Naive B cell (primary cell): ENCODE results near the gene VEGFA. TPM values are rescaled to one million over a fixed set of nuclear protein-coding genes. Genes with fewer than 3 reads are reported as not detected.

Source experiments
- ATAC-seq, 2 donors: fragments of 150-1000 bp; cut with Tn5 transposase; 2 replicates each; pipeline ENCODE4 v1.10.0; 2021; ENCODE audit warnings: low read depth in 2 of 2, mild to moderate bottlenecking in 2 of 2, moderate library complexity in 2 of 2
- DNase-seq: peaks from one replicate; pipeline ENCODE4 v3.0.0; 2022
- H3K27ac Mint-ChIP-seq, 6 donors: one replicate each; pipeline ENCODE4 v1.8.0; 2020 to 2022; ENCODE audit warnings: mild to moderate bottlenecking in 6 of 6, mixed read lengths in 6 of 6, moderate library complexity in 5 of 6, inconsistent platforms in 2 of 6
- H3K27me3 Mint-ChIP-seq, 3 donors: one replicate each; pipeline ENCODE4 v1.8.0; 2021 to 2022; ENCODE audit warnings: mixed read lengths in 3 of 3, mild to moderate bottlenecking in 1 of 3
- H3K36me3 Mint-ChIP-seq, 2 donors: one replicate each; pipeline ENCODE4 v1.8.0; 2020 to 2022; ENCODE audit warnings: mixed read lengths in 2 of 2, inconsistent platforms in 1 of 2, mild to moderate bottlenecking in 1 of 2
- H3K4me1 Mint-ChIP-seq, 3 donors: one replicate each; pipeline ENCODE4 v1.8.0; 2020 to 2022; ENCODE audit warnings: mixed read lengths in 3 of 3, inconsistent platforms in 1 of 3, mild to moderate bottlenecking in 1 of 3, moderate library complexity in 1 of 3
- H3K4me3 Mint-ChIP-seq, 8 donors: one replicate each; pipeline ENCODE4 v1.8.0; 2020 to 2022; ENCODE audit warnings: mild to moderate bottlenecking in 8 of 8, mixed read lengths in 8 of 8, moderate library complexity in 8 of 8, inconsistent platforms in 2 of 8
- H3K9me3 Mint-ChIP-seq, 7 donors: one replicate each; pipeline ENCODE4 v1.8.0; 2020 to 2022; ENCODE audit warnings: mixed read lengths in 7 of 7, mild to moderate bottlenecking in 5 of 7, inconsistent platforms in 2 of 7, moderate library complexity in 1 of 7
- polyA plus RNA-seq, 6 donors: library from polyadenylated mRNA; unstranded; fragments of 300-500 nt; fragmentation: Illumina TruSeq; gene quantifications; one replicate each; pipeline ENCODE4 v1.2.3, GENCODE V29; 2021; ENCODE audit warnings: low read depth in 6 of 6

VEGFA gene
- polyA plus RNA-seq, 6 donors from 2014 or later: 0.08 to 0.70 (median 0.41) TPM; not detected in 2

DNA sequence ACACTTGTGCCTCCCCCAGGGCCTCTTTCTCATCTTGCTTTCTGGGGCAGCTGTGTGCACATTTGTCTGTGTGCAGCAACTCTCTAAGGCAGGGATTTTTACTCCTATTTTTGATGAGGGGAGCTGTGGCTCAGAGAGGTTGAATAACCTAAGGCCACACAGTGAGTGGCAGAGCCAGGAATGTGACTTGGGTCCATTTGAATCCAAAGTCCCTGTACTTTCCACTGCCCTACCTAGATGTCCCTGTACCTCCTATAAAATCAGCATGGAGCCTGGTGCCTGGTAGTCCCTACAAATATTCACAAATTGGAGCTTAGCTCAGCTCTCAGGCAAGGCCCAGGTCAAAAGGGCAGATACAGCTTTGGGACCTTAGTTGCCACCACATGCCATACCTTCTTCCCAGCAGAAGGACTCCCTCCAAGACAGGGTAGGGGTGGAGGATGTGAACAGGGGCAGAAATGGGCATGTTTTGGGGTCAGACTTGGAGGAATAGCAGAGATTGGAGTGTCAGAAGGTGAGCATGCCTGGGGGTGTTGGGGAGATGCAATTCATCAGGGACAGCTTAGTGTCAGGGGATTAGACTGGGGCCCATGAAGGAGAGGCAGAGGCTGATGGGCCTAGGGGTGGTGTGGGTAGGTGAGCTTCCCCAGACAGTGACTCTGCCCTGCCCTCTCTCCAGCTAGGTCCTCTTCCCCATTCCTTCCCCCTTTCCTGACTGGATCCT lies 4.1 kb upstream of the VEGFA start:
- Mint-ChIP-seq H3K9me3 (no peaks in the 10 kb centered on the region), H3K27ac (no peak overlapping the region), H3K4me3 (no peak overlapping the region), H3K36me3 (no peaks in the 10 kb centered on the region), H3K4me1 (peaks cover 8 to 13% (median 10%) of the 10 kb centered on the region in 3 donors), H3K27me3 (peaks cover 13 to 44% (median 20%) of the 10 kb centered on the region in 3 donors)
- DNase-seq (no peak), ATAC-seq (no peak)

DNA sequence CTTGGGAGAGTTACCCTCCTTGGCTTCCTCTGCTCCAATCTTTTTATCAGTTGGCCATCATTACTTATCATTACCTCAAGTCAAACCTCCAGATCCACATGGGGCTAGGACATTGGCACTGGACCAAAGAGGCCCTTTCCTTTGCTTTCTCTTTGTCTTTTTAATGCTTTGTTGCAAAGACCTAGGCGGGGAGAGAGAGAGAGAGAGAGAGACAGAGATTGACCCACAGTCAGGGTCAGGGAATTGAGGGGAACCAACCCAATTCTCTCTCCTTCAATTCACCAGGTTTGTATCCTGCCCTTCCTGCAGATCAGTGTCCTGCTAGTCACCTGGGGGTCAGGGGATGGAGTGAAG lies 3.5 kb upstream of the VEGFA start:
- no peak for DNase-seq
- no peaks in the 10 kb centered on the region for H3K36me3 Mint-ChIP-seq
- peaks cover 8 to 13% (median 10%) of the 10 kb centered on the region in 3 donors for H3K4me1 Mint-ChIP-seq
- peaks cover 13 to 39% (median 16%) of the 10 kb centered on the region in 3 donors for H3K27me3 Mint-ChIP-seq
- peak overlapping the region in 1 of 8 donors; percentile 24 for H3K4me3 Mint-ChIP-seq
- H3K9me3 Mint-ChIP-seq: no peaks in the 10 kb centered on the region
- no peak overlapping the region for H3K27ac Mint-ChIP-seq
- no peak for ATAC-seq

DNA sequence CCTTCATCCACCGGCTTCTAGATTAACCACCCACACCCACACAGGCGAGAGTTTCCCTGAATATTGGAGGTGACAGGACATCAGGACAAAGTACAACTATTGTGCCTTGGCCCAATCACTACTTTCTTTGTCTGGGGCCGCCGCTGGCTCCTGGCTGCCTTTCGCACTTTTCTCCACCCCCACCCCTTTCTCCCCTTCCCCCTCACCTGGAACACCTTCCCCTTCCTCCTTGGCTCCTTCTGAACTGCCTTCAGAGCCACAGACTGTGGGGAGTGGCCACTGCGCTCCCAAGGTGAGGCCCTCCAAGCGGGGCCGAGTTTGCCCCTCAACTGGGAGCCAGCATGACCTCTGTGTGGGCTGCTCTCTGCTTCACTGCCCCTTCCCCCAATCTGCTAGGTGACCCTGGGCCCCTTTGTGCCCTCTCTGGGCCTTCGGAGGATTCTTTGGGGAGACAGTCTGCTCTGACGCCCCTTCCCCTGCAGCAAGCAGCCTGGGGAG lies 3.0 kb upstream of the VEGFA start:
- H3K9me3 Mint-ChIP-seq: no peaks in the 10 kb centered on the region
- H3K4me1 Mint-ChIP-seq: peaks cover 8 to 15% (median 12%) of the 10 kb centered on the region in 3 donors
- H3K36me3 Mint-ChIP-seq: no peaks in the 10 kb centered on the region
- peaks cover 13 to 37% (median 16%) of the 10 kb centered on the region in 3 donors for H3K27me3 Mint-ChIP-seq
- no peak for ATAC-seq
- no peak for DNase-seq
- H3K4me3 Mint-ChIP-seq: peak overlapping the region in 1 of 8 donors; percentile 33
- H3K27ac Mint-ChIP-seq: no peak overlapping the region

DNA sequence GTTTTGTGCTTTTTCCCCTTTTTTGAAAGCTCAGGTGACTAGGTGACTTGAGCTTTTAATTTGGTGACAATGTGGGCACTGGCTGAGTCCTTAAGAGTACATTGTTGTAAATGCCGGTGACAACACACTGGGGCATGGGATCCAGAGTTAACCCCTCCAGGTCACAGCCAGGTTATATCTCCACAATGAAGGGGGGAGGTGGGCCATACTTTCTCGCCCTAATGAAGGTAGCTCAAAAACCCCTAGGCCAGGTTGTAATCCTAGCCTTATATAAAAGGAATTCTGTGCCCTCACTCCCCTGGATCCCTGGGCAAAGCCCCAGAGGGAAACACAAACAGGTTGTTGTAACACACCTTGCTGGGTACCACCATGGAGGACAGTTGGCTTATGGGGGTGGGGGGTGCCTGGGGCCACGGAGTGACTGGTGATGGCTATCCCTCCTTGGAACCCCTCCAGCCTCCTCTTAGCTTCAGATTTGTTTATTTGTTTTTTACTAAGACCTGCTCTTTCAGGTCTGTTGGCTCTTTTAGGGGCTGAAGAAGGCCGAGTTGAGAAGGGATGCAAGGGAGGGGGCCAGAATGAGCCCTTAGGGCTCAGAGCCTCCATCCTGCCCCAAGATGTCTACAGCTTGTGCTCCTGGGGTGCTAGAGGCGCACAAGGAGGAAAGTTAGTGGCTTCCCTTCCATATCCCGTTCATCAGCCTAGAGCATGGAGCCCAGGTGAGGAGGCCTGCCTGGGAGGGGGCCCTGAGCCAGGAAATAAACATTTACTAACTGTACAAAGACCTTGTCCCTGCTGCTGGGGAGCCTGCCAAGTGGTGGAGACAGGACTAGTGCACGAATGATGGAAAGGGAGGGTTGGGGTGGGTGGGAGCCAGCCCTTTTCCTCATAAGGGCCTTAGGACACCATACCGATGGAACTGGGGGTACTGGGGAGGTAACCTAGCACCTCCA lies 2.2 kb upstream of the VEGFA start:
- DNase-seq (no peak), ATAC-seq (no peak)
- Mint-ChIP-seq H3K27me3 (peaks cover 13 to 45% (median 18%) of the 10 kb centered on the region in 3 donors), H3K4me3 (peak overlapping the region in 1 of 8 donors; percentile 33), H3K27ac (no peak overlapping the region), H3K4me1 (peaks cover 15 to 21% (median 15%) of the 10 kb centered on the region in 3 donors), H3K9me3 (no peaks in the 10 kb centered on the region), H3K36me3 (no peaks in the 10 kb centered on the region)

DNA sequence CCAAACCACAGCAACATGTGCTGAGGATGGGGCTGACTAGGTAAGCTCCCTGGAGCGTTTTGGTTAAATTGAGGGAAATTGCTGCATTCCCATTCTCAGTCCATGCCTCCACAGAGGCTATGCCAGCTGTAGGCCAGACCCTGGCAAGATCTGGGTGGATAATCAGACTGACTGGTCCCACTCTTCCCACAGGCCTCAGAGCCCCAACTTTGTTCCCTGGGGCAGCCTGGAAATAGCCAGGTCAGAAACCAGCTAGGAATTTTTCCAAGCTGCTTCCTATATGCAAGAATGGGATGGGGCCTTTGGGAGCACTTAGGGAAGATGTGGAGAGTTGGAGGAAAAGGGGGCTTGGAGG lies 1.5 kb upstream of the VEGFA start:
- Mint-ChIP-seq H3K27me3 (peaks cover 16 to 52% (median 24%) of the 10 kb centered on the region in 3 donors), H3K4me1 (peaks cover 21 to 28% (median 22%) of the 10 kb centered on the region in 3 donors), H3K9me3 (no peaks in the 10 kb centered on the region), H3K27ac (no peak overlapping the region), H3K4me3 (peak overlapping the region in 1 of 8 donors; percentile 16), H3K36me3 (no peaks in the 10 kb centered on the region)
- no peak for ATAC-seq
- no peak for DNase-seq

DNA sequence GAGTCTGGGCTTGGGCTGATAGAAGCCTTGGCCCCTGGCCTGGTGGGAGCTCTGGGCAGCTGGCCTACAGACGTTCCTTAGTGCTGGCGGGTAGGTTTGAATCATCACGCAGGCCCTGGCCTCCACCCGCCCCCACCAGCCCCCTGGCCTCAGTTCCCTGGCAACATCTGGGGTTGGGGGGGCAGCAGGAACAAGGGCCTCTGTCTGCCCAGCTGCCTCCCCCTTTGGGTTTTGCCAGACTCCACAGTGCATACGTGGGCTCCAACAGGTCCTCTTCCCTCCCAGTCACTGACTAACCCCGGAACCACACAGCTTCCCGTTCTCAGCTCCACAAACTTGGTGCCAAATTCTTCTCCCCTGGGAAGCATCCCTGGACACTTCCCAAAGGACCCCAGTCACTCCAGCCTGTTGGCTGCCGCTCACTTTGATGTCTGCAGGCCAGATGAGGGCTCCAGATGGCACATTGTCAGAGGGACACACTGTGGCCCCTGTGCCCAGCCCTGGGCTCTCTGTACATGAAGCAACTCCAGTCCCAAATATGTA lies 957 bp upstream of the VEGFA start:
- ATAC-seq: peak in 1 of 2 donors; percentile 0
- peaks cover 21 to 29% (median 23%) of the 10 kb centered on the region in 3 donors for H3K4me1 Mint-ChIP-seq
- peaks cover 17 to 57% (median 29%) of the 10 kb centered on the region in 3 donors for H3K27me3 Mint-ChIP-seq
- H3K9me3 Mint-ChIP-seq: no peaks in the 10 kb centered on the region
- no peak for DNase-seq
- peak overlapping the region; percentile 89 to 99 (median 94) for H3K4me3 Mint-ChIP-seq
- H3K36me3 Mint-ChIP-seq: no peaks in the 10 kb centered on the region
- peak overlapping the region in 4 of 6 donors; percentile 57 to 90 (median 86) for H3K27ac Mint-ChIP-seq

DNA sequence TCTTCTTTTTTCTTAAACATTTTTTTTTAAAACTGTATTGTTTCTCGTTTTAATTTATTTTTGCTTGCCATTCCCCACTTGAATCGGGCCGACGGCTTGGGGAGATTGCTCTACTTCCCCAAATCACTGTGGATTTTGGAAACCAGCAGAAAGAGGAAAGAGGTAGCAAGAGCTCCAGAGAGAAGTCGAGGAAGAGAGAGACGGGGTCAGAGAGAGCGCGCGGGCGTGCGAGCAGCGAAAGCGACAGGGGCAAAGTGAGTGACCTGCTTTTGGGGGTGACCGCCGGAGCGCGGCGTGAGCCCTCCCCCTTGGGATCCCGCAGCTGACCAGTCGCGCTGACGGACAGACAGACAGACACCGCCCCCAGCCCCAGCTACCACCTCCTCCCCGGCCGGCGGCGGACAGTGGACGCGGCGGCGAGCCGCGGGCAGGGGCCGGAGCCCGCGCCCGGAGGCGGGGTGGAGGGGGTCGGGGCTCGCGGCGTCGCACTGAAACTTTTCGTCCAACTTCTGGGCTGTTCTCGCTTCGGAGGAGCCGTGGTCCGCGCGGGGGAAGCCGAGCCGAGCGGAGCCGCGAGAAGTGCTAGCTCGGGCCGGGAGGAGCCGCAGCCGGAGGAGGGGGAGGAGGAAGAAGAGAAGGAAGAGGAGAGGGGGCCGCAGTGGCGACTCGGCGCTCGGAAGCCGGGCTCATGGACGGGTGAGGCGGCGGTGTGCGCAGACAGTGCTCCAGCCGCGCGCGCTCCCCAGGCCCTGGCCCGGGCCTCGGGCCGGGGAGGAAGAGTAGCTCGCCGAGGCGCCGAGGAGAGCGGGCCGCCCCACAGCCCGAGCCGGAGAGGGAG lies 580 bp downstream of the VEGFA start:
- ATAC-seq (peak; percentile 1 to 8), DNase-seq (peak; percentile 35)
- peak overlapping the region in 4 of 6 donors; percentile 27 to 96 (median 69) for H3K27ac Mint-ChIP-seq
- no peaks in the 10 kb centered on the region for H3K9me3 Mint-ChIP-seq
- no peaks in the 10 kb centered on the region for H3K36me3 Mint-ChIP-seq
- H3K4me3 Mint-ChIP-seq: peak overlapping the region; percentile 93 to 99 (median 94)
- H3K27me3 Mint-ChIP-seq: peaks cover 21 to 57% (median 22%) of the 10 kb centered on the region in 3 donors
- H3K4me1 Mint-ChIP-seq: peaks cover 30 to 44% (median 34%) of the 10 kb centered on the region in 3 donors

DNA sequence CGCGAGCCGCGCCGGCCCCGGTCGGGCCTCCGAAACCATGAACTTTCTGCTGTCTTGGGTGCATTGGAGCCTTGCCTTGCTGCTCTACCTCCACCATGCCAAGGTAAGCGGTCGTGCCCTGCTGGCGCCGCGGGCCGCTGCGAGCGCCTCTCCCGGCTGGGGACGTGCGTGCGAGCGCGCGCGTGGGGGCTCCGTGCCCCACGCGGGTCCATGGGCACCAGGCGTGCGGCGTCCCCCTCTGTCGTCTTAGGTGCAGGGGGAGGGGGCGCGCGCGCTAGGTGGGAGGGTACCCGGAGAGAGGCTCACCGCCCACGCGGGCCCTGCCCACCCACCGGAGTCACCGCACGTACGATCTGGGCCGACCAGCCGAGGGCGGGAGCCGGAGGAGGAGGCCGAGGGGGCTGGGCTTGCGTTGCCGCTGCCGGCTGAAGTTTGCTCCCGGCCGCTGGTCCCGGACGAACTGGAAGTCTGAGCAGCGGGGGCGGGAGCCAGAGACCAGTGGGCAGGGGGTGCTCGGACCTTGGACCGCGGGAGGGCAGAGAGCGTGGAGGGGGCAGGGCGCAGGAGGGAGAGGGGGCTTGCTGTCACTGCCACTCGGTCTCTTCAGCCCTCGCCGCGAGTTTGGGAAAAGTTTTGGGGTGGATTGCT lies 1.3 kb downstream of the VEGFA start:
- DNase-seq (peak; percentile 38), ATAC-seq (peak; percentile 24 to 26)
- peaks cover 17 to 52% (median 17%) of the 10 kb centered on the region in 3 donors for H3K27me3 Mint-ChIP-seq
- peaks cover 35 to 51% (median 41%) of the 10 kb centered on the region in 3 donors for H3K4me1 Mint-ChIP-seq
- no peaks in the 10 kb centered on the region for H3K36me3 Mint-ChIP-seq
- H3K9me3 Mint-ChIP-seq: no peaks in the 10 kb centered on the region
- H3K27ac Mint-ChIP-seq: no peak overlapping the region
- H3K4me3 Mint-ChIP-seq: peak overlapping the region in 7 of 8 donors; percentile 22 to 98 (median 85)

DNA sequence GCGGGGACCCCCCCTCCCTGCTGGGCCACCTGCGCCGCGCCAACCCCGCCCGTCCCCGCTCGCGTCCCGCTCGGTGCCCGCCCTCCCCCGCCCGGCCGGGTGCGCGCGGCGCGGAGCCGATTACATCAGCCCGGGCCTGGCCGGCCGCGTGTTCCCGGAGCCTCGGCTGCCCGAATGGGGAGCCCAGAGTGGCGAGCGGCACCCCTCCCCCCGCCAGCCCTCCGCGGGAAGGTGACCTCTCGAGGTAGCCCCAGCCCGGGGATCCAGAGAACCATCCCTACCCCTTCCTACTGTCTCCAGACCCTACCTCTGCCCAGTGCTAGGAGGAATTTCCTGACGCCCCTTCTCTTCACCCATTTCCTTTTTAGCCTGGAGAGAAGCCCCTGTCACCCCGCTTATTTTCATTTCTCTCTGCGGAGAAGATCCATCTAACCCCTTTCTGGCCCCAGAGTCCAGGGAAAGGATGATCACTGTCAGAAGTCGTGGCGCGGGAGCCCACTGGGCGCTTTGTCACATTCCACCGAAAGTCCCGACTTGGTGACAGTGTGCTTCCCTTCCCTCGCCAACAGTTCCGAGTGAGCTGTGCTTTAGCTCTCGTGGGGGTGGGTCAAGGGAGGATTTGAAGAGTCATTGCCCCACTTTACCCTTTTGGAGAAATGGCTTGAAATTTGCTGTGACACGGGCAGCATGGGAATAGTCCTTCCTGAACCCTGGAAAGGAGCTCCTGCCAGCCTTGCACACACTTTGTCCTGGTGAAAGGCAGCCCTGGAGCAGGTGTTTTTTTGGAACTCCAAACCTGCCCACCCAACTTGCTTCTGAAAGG lies 2.1 kb downstream of the VEGFA start:
- H3K36me3 Mint-ChIP-seq: no peaks in the 10 kb centered on the region
- H3K9me3 Mint-ChIP-seq: no peaks in the 10 kb centered on the region
- peaks cover 37 to 58% (median 49%) of the 10 kb centered on the region in 3 donors for H3K4me1 Mint-ChIP-seq
- peak overlapping the region; percentile 62 to 98 (median 88) for H3K4me3 Mint-ChIP-seq
- DNase-seq: peak; percentile 28
- peaks cover 14 to 47% (median 17%) of the 10 kb centered on the region in 3 donors for H3K27me3 Mint-ChIP-seq
- no peak for ATAC-seq
- peak overlapping the region in 2 of 6 donors; percentile 62 to 76 for H3K27ac Mint-ChIP-seq

DNA sequence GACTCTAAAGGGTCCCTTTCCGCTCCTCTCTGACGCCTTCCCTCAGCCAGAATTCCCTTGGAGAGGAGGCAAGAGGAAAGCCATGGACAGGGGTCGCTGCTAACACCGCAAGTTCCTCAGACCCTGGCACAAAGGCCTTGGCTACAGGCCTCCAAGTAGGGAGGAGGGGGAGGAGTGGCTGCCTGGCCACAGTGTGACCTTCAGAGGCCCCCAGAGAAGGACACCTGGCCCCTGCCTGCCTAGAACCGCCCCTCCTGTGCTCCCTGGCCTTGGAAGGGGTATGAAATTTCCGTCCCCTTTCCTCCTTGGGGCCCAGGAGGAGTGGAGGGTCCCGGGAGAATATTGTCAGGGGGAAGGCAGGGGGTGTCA lies 2.7 kb downstream of the VEGFA start:
- DNase-seq (no peak), ATAC-seq (no peak)
- peaks cover 37 to 58% (median 49%) of the 10 kb centered on the region in 3 donors for H3K4me1 Mint-ChIP-seq
- no peaks in the 10 kb centered on the region for H3K36me3 Mint-ChIP-seq
- H3K27me3 Mint-ChIP-seq: peaks cover 14 to 42% (median 17%) of the 10 kb centered on the region in 3 donors
- no peaks in the 10 kb centered on the region for H3K9me3 Mint-ChIP-seq
- H3K4me3 Mint-ChIP-seq: peak overlapping the region in 7 of 8 donors; percentile 62 to 98 (median 81)
- no peak overlapping the region for H3K27ac Mint-ChIP-seq
